ENCODE results near the gene PCBP4.
"Not testable (repeated sequence)": the region's sequence is repeated elsewhere in the genome, so short reads cannot be mapped to it uniquely, and the experiment has no call there.

Gene PCBP4

GRCh38 chr3:51938780-51939425 is 28.4 kb downstream of the PCBP4 start:
- no peak for DNase-seq (ENCODE audit: low read depth)

- DNase-seq (ENCODE audit: low read depth): no peak
Measured at GRCh38 chr3:51937611-51938450, 29.4 kb downstream of the PCBP4 start.

- DNase-seq (ENCODE audit: low read depth): no peak
Measured at GRCh38 chr3:51937014-51937413, 30.2 kb downstream of the PCBP4 start.

- DNase-seq (ENCODE audit: low read depth): no peak
Measured at GRCh38 chr3:51935886-51936755, 31.1 kb downstream of the PCBP4 start.

GRCh38 chr3:51934991-51935885 is 32.0 kb downstream of the PCBP4 start:
- no peak for DNase-seq (ENCODE audit: low read depth)

GRCh38 chr3:51934139-51934850 is 33.0 kb downstream of the PCBP4 start:
- DNase-seq (ENCODE audit: low read depth): no peak

GRCh38 chr3:51933471-51934138 is 33.6 kb downstream of the PCBP4 start:
- DNase-seq (ENCODE audit: low read depth): no peak

- DNase-seq (ENCODE audit: low read depth): no peak
Measured at GRCh38 chr3:51932471-51933370, 34.5 kb downstream of the PCBP4 start.

- DNase-seq (ENCODE audit: low read depth): no peak
Measured at GRCh38 chr3:51931756-51932155, 35.5 kb downstream of the PCBP4 start.

GRCh38 chr3:51930439-51930838 is 36.8 kb downstream of the PCBP4 start:
- DNase-seq (ENCODE audit: low read depth): no peak

- no peak for DNase-seq (ENCODE audit: low read depth)
Measured at GRCh38 chr3:51929420-51930003, 37.7 kb downstream of the PCBP4 start.

GRCh38 chr3:51928981-51929380 is 38.3 kb downstream of the PCBP4 start:
- not testable (repeated sequence) for DNase-seq (ENCODE audit: low read depth)

- no peak for DNase-seq (ENCODE audit: low read depth)
Measured at GRCh38 chr3:51928438-51928837, 38.8 kb downstream of the PCBP4 start.

GRCh38 chr3:51927061-51927977 is 39.9 kb downstream of the PCBP4 start:
- no peak for DNase-seq (ENCODE audit: low read depth)

- no peak for DNase-seq (ENCODE audit: low read depth)
Measured at GRCh38 chr3:51921081-51921578, 46.1 kb downstream of the PCBP4 start.

GRCh38 chr3:51916418-51916817 is 50.8 kb downstream of the PCBP4 start:
- no peak for DNase-seq (ENCODE audit: low read depth)

GRCh38 chr3:51908026-51908425 is 59.2 kb downstream of the PCBP4 start:
- DNase-seq (ENCODE audit: low read depth): no peak
